ENCODE measurements around the gene CCDC88C.

The CCDC88C gene

DNA sequence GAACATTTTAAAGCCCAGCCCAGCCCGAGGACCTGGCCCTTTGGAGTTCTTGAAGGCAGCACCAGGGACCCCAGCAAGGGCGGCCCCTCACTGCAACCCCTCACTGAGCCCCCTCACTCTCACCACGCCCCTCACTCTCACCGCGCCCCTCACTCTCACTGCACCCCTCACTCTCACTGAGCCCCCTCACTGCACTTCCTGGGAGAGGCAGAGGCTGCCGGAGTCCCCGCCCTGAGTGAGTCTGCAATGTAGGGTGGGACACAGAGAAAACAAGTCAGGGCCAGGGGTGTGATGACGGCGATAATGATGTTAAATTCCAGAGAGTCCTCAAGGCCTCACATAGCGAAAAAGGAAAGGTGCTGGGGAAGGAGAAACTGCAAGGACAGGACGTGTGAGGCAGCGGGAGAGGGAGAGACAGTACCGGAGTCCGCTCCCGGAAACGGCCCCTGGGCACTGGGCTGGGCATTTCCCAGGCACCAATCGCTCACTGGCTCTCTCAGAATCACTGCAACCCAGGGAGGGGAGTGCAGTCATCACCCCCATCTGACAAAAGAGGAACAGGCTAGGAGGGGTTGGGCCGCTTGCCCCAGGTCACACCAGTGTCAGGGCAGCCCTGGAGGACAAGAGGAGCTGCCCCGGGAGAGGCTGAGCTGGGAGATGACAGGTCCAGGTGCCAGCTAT is 24.9 kb downstream of the CCDC88C start:
- H3K4me3 ChIP-seq (ENCODE audit: low read depth, low read length): peak overlapping the region; percentile 12; the same call in 1 of the 2 replicates
- TF ChIP-seq CTCF (IDR thresholded peaks at IDR 0.05; ENCODE audit: insufficient read depth, low read depth, low read length, missing control alignments): no peak
- DNase-seq (ENCODE audit: low read depth): peak; percentile 60

DNA sequence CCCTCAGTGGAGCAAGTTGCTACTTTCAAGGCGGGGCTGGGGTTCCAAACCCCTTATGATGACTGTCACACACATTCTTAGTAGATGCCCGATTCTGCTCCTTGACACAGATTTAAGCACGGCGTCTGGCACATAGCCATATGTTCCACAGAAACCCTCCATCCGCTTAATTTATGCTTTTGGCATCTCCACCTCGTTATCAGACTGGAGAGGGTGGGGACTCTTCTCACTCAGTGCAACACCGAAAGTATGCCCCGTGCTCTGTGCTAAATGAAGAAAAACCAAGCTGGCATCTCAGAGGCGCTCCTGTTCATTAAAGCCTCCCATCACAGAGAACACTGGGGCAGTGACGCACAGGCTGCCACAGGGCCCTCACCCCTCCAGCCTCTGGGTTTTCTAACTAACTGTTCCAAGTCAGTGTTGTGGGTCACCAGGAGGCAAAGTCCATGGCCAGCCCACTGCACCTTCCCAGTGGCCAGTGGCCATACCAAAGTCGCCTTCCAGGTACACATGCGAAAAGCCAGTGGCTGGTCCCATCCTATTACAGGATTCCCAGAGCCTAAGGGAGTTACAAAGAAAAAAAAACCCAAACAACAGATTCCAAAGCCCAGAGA is 27.3 kb downstream of the CCDC88C start:
- DNase-seq (ENCODE audit: low read depth): no peak
- no peak for TF ChIP-seq CTCF (IDR thresholded peaks at IDR 0.05; ENCODE audit: insufficient read depth, low read depth, low read length, missing control alignments)
- H3K4me3 ChIP-seq (ENCODE audit: low read depth, low read length): no peak overlapping the region

GRCh38 chr14:91389150-91389549 is 28.5 kb downstream of the CCDC88C start:
- no peak for TF ChIP-seq CTCF (IDR thresholded peaks at IDR 0.05; ENCODE audit: insufficient read depth, low read depth, low read length, missing control alignments)
- DNase-seq (ENCODE audit: low read depth): no peak
- no peak overlapping the region for H3K4me3 ChIP-seq (ENCODE audit: low read depth, low read length)

- no peak overlapping the region for H3K4me3 ChIP-seq (ENCODE audit: low read depth, low read length)
- DNase-seq (ENCODE audit: low read depth): peak; percentile 81
- TF ChIP-seq CTCF (IDR thresholded peaks at IDR 0.05; ENCODE audit: insufficient read depth, low read depth, low read length, missing control alignments): no peak
These were observed 29.1 kb downstream of the CCDC88C start for GRCh38 chr14:91388551-91388975.

DNA sequence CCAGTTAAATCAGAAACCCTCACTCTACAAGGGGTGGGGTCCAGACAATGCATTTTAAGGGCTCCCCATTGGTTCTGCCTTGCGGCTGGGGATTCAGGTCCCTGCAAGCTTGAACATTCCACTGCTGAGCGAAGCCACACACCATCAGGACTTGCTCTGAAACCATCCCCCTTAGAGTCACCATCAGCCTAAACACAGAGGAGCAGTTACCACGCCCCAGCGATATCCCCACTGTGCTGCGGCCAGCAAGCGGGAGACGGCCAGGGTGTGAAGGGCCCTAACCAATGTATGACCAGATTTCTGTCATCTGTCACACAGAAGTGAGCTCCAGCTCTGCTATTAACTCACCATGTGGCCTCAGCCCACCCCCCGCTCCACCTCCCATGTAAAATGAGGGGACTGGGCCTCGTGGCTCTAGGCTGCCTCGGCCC is 29.7 kb downstream of the CCDC88C start:
- H3K4me3 ChIP-seq (ENCODE audit: low read depth, low read length): no peak overlapping the region
- TF ChIP-seq CTCF (IDR thresholded peaks at IDR 0.05; ENCODE audit: insufficient read depth, low read depth, low read length, missing control alignments): no peak
- DNase-seq (ENCODE audit: low read depth): no peak

DNA sequence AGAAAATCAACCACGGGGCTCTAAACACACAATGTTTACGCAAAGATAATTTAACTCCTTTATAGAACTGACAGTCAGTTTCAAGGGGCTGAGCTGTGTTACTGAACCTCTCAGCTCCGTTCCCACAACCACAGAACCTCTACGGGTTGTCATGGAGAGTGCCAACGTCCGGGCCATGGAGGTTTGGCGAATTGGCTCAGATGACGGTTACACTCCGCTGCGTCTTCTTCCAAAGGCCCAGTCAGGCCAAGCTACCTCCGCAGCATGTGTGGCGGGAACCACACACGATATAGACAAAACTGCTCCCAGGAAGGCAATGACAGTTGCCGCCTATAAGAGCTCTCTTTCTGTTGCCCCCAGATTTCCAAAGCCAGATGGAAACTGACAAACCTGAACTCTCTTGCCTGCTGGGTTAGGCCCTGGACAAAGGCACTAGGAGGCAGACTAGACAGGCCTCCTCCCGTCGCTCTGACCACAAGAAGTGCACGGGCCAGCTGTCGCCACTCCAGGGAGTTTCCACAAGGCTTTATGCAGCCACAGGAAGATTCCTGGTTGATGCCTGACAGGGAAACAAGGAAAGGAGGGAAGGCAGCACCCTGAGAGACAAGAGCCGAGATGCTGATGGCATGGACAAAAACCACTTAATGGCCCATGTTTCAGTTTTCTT is 30.3 kb downstream of the CCDC88C start:
- DNase-seq (ENCODE audit: low read depth): no peak
- H3K4me3 ChIP-seq (ENCODE audit: low read depth, low read length): no peak overlapping the region
- no peak for TF ChIP-seq CTCF (IDR thresholded peaks at IDR 0.05; ENCODE audit: insufficient read depth, low read depth, low read length, missing control alignments)

All from GM12865 (cell line).